ENCODE results near the gene MEPE.
A peak's percentile ranks its signal among the peaks of the same experiment; 100 is the strongest.

Gene MEPE

GRCh38 chr4:87838890-87839591, 6.3 kb downstream of the MEPE start:
- no peak overlapping the region for H2BK120ac ChIP-seq (ENCODE audit: low read depth, low read length)
- no peak overlapping the region for H3K4ac ChIP-seq (ENCODE audit: low read depth in 1 of 2, low read length in 2 of 2)
- no peak overlapping the region for H3K14ac ChIP-seq (ENCODE audit: low read length in 2 of 2)
- 83% methylated on average over 3 of the region's 7 CpGs for WGBS
- H3K36me3 ChIP-seq (ENCODE audit: control insufficient read depth in 1 of 2, insufficient read depth in 2 of 2, low read depth in 1 of 2, low read length in 2 of 2): no peaks in the 10 kb centered on the region
- H3K27me3 ChIP-seq (ENCODE audit: control insufficient read depth in 1 of 2, insufficient read depth in 1 of 2, low read length in 2 of 2): no peaks in the 10 kb centered on the region
- H2AK5ac ChIP-seq (ENCODE audit: low read length, severe bottlenecking): no peak overlapping the region
- H3K79me1 ChIP-seq (replicated peaks; ENCODE audit: low read length, poor library complexity, severe bottlenecking): no peaks in the 10 kb centered on the region
- H2BK12ac ChIP-seq (ENCODE audit: low read length in 2 of 2): no peak overlapping the region
- H3K18ac ChIP-seq (ENCODE audit: low read depth in 1 of 2, low read length in 2 of 2): no peak overlapping the region
- H3K4me2 ChIP-seq (ENCODE audit: low read length, poor library complexity, severe bottlenecking): no peak overlapping the region
- H2BK5ac ChIP-seq (ENCODE audit: low read depth, low read length, poor library complexity, severe bottlenecking): no peak overlapping the region
- no peak overlapping the region for H2BK15ac ChIP-seq (ENCODE audit: low read depth, poor library complexity, severe bottlenecking)
- no peak overlapping the region for H3K23ac ChIP-seq (ENCODE audit: low read length in 2 of 2)
- no peak overlapping the region for H4K91ac ChIP-seq (ENCODE audit: low read length)
- peaks cover 3% of the 10 kb centered on the region for H3K4me1 ChIP-seq (ENCODE audit: control insufficient read depth, insufficient read depth, low read depth, low read length)
- no peaks in the 10 kb centered on the region for H3K9me3 ChIP-seq (ENCODE audit: control insufficient read depth, low read length)
- no peak overlapping the region for H4K8ac ChIP-seq (ENCODE audit: low read length)
- no peak overlapping the region for H3K4me3 ChIP-seq (ENCODE audit: insufficient read depth in 1 of 2, low read depth in 1 of 2, low read length in 2 of 2)
- no peak overlapping the region for H3K27ac ChIP-seq (ENCODE audit: low read length, poor library complexity, severe bottlenecking)
- H3K9ac ChIP-seq (ENCODE audit: low read length): no peak overlapping the region
- no peak overlapping the region for H2AFZ ChIP-seq (ENCODE audit: low read depth, low read length)
- peak; percentile 52 for DNase-seq

- no peak overlapping the region for H2BK5ac ChIP-seq (ENCODE audit: low read depth, low read length, poor library complexity, severe bottlenecking)
- no peak overlapping the region for H3K9ac ChIP-seq (ENCODE audit: low read length)
- H4K91ac ChIP-seq (ENCODE audit: low read length): no peak overlapping the region
- H3K9me3 ChIP-seq (ENCODE audit: control insufficient read depth, low read length): no peaks in the 10 kb centered on the region
- no peak overlapping the region for H3K4me3 ChIP-seq (ENCODE audit: insufficient read depth in 1 of 2, low read depth in 1 of 2, low read length in 2 of 2)
- no peak overlapping the region for H3K14ac ChIP-seq (ENCODE audit: low read length in 2 of 2)
- DNase-seq: no peak
- H2BK12ac ChIP-seq (ENCODE audit: low read length in 2 of 2): no peak overlapping the region
- H2BK15ac ChIP-seq (ENCODE audit: low read depth, poor library complexity, severe bottlenecking): no peak overlapping the region
- H4K8ac ChIP-seq (ENCODE audit: low read length): no peak overlapping the region
- H2AFZ ChIP-seq (ENCODE audit: low read depth, low read length): no peak overlapping the region
- peak overlapping the region in 1 of 2 experiments; percentile 44 for H3K18ac ChIP-seq (ENCODE audit: low read depth in 1 of 2, low read length in 2 of 2)
- H2AK5ac ChIP-seq (ENCODE audit: low read length, severe bottlenecking): no peak overlapping the region
- no peak overlapping the region for H2BK120ac ChIP-seq (ENCODE audit: low read depth, low read length)
- WGBS: 0% methylated on average over 1 of the region's 1 CpG
- no peaks in the 10 kb centered on the region for H3K79me1 ChIP-seq (replicated peaks; ENCODE audit: low read length, poor library complexity, severe bottlenecking)
- no peaks in the 10 kb centered on the region for H3K27me3 ChIP-seq (ENCODE audit: control insufficient read depth in 1 of 2, insufficient read depth in 1 of 2, low read length in 2 of 2)
- peaks cover 3% of the 10 kb centered on the region for H3K4me1 ChIP-seq (ENCODE audit: control insufficient read depth, insufficient read depth, low read depth, low read length)
- no peak overlapping the region for H3K4ac ChIP-seq (ENCODE audit: low read depth in 1 of 2, low read length in 2 of 2)
- no peak overlapping the region for H3K4me2 ChIP-seq (ENCODE audit: low read length, poor library complexity, severe bottlenecking)
- no peaks in the 10 kb centered on the region for H3K36me3 ChIP-seq (ENCODE audit: control insufficient read depth in 1 of 2, insufficient read depth in 2 of 2, low read depth in 1 of 2, low read length in 2 of 2)
- H3K27ac ChIP-seq (ENCODE audit: low read length, poor library complexity, severe bottlenecking): no peak overlapping the region
- no peak overlapping the region for H3K23ac ChIP-seq (ENCODE audit: low read length in 2 of 2)
Measured at GRCh38 chr4:87839592-87839946, 6.8 kb downstream of the MEPE start.

- Histone ChIP-seq H4K91ac (ENCODE audit: low read length) (no peak overlapping the region), H3K4me3 (ENCODE audit: insufficient read depth in 1 of 2, low read depth in 1 of 2, low read length in 2 of 2) (no peak overlapping the region), H3K36me3 (ENCODE audit: control insufficient read depth in 1 of 2, insufficient read depth in 2 of 2, low read depth in 1 of 2, low read length in 2 of 2) (no peaks in the 10 kb centered on the region), H3K9me3 (ENCODE audit: control insufficient read depth, low read length) (no peaks in the 10 kb centered on the region), H3K9ac (ENCODE audit: low read length) (no peak overlapping the region), H2AK5ac (ENCODE audit: low read length, severe bottlenecking) (no peak overlapping the region), H2BK15ac (ENCODE audit: low read depth, poor library complexity, severe bottlenecking) (no peak overlapping the region), H3K14ac (ENCODE audit: low read length in 2 of 2) (no peak overlapping the region), H3K27me3 (ENCODE audit: control insufficient read depth in 1 of 2, insufficient read depth in 1 of 2, low read length in 2 of 2) (no peaks in the 10 kb centered on the region), H3K4me1 (ENCODE audit: control insufficient read depth, insufficient read depth, low read depth, low read length) (peaks cover 3% of the 10 kb centered on the region), H3K4ac (ENCODE audit: low read depth in 1 of 2, low read length in 2 of 2) (no peak overlapping the region), H4K8ac (ENCODE audit: low read length) (no peak overlapping the region), H3K79me1 (replicated peaks; ENCODE audit: low read length, poor library complexity, severe bottlenecking) (no peaks in the 10 kb centered on the region), H2BK5ac (ENCODE audit: low read depth, low read length, poor library complexity, severe bottlenecking) (no peak overlapping the region), H3K23ac (ENCODE audit: low read length in 2 of 2) (no peak overlapping the region), H3K4me2 (ENCODE audit: low read length, poor library complexity, severe bottlenecking) (no peak overlapping the region), H3K18ac (ENCODE audit: low read depth in 1 of 2, low read length in 2 of 2) (no peak overlapping the region), H2BK12ac (ENCODE audit: low read length in 2 of 2) (no peak overlapping the region), H3K27ac (ENCODE audit: low read length, poor library complexity, severe bottlenecking) (no peak overlapping the region), H2BK120ac (ENCODE audit: low read depth, low read length) (no peak overlapping the region), H2AFZ (ENCODE audit: low read depth, low read length) (no peak overlapping the region)
- DNase-seq: no peak
- WGBS: 94% methylated on average over 1 of the region's 3 CpGs
Measured at GRCh38 chr4:87840149-87840548, 7.4 kb downstream of the MEPE start.

GRCh38 chr4:87843936-87844335, 11.2 kb downstream of the MEPE start:
- no peak overlapping the region for H2BK5ac ChIP-seq (ENCODE audit: low read depth, low read length, poor library complexity, severe bottlenecking)
- WGBS: 6% methylated on average over 3 of the region's 3 CpGs
- H3K9me3 ChIP-seq (ENCODE audit: control insufficient read depth, low read length): no peaks in the 10 kb centered on the region
- no peak overlapping the region for H3K27ac ChIP-seq (ENCODE audit: low read length, poor library complexity, severe bottlenecking)
- H3K4me3 ChIP-seq (ENCODE audit: insufficient read depth in 1 of 2, low read depth in 1 of 2, low read length in 2 of 2): peak overlapping the region in 1 of 2 experiments; percentile 52
- H3K23ac ChIP-seq (ENCODE audit: low read length in 2 of 2): no peak overlapping the region
- peak; percentile 97 for DNase-seq
- H2AFZ ChIP-seq (ENCODE audit: low read depth, low read length): no peak overlapping the region
- no peak overlapping the region for H4K8ac ChIP-seq (ENCODE audit: low read length)
- H3K4ac ChIP-seq (ENCODE audit: low read depth in 1 of 2, low read length in 2 of 2): no peak overlapping the region
- no peak overlapping the region for H4K91ac ChIP-seq (ENCODE audit: low read length)
- H2BK15ac ChIP-seq (ENCODE audit: low read depth, poor library complexity, severe bottlenecking): no peak overlapping the region
- H3K9ac ChIP-seq (ENCODE audit: low read length): peak overlapping the region; percentile 60
- no peak overlapping the region for H2BK120ac ChIP-seq (ENCODE audit: low read depth, low read length)
- no peaks in the 10 kb centered on the region for H3K79me1 ChIP-seq (replicated peaks; ENCODE audit: low read length, poor library complexity, severe bottlenecking)
- peak overlapping the region in 1 of 2 experiments; percentile 28 for H3K18ac ChIP-seq (ENCODE audit: low read depth in 1 of 2, low read length in 2 of 2)
- no peaks in the 10 kb centered on the region for H3K36me3 ChIP-seq (ENCODE audit: control insufficient read depth in 1 of 2, insufficient read depth in 2 of 2, low read depth in 1 of 2, low read length in 2 of 2)
- no peaks in the 10 kb centered on the region for H3K4me1 ChIP-seq (ENCODE audit: control insufficient read depth, insufficient read depth, low read depth, low read length)
- H2BK12ac ChIP-seq (ENCODE audit: low read length in 2 of 2): no peak overlapping the region
- no peak overlapping the region for H3K4me2 ChIP-seq (ENCODE audit: low read length, poor library complexity, severe bottlenecking)
- H2AK5ac ChIP-seq (ENCODE audit: low read length, severe bottlenecking): no peak overlapping the region
- no peak overlapping the region for H3K14ac ChIP-seq (ENCODE audit: low read length in 2 of 2)
- H3K27me3 ChIP-seq (ENCODE audit: control insufficient read depth in 1 of 2, insufficient read depth in 1 of 2, low read length in 2 of 2): peaks cover 0 to 5% of the 10 kb centered on the region in 2 experiments
